SJCRH30 (cell line): ENCODE measurements around the gene CECR2. TPM values are rescaled to one million over a fixed set of nuclear protein-coding genes. Genes with fewer than 3 reads are reported as not detected.

Experiments
- DNase-seq, 2 experiments: peaks; one replicate each; pipeline ENCODE4 v3.0.0-alpha.2; 2015 to 2020
- H3K27ac ChIP-seq: fragments of 250-450 bp; sonication (Bioruptor Pico); 2 replicates; pipeline ENCODE4 v1.5.1; 2020; ENCODE audit warnings: mild to moderate bottlenecking, moderate library complexity
- H3K27me3 ChIP-seq: fragments of 250-450 bp; sonication (Bioruptor Pico); 2 replicates; pipeline ENCODE4 v1.5.1; 2020; ENCODE audit warnings: mild to moderate bottlenecking, moderate library complexity
- H3K36me3 ChIP-seq: fragments of 250-450 bp; sonication (Bioruptor Pico); 2 replicates; pipeline ENCODE4 v1.5.1; 2020; ENCODE audit warnings: mild to moderate bottlenecking, moderate library complexity
- H3K4me1 ChIP-seq: fragments of 250-450 bp; sonication (Bioruptor Pico); 2 replicates; pipeline ENCODE4 v1.5.1; 2020; ENCODE audit warnings: mild to moderate bottlenecking, moderate library complexity
- H3K4me3 ChIP-seq: fragments of 250-450 bp; sonication (Bioruptor Pico); 2 replicates; pipeline ENCODE4 v1.5.1; 2020; ENCODE audit warnings: mild to moderate bottlenecking, moderate library complexity
- H3K9me3 ChIP-seq: fragments of 250-450 bp; sonication (Bioruptor Pico); replicated peaks from 2 replicates; pipeline ENCODE4 v1.5.1; 2020; ENCODE audit warnings: mild to moderate bottlenecking, moderate library complexity
- total RNA-seq: library from RNA; depleted of rRNA; stranded (reverse); fragments of >200 nt; shearing (Covaris generic); gene quantifications from 2 replicates; pipeline ENCODE4 v1.2.3, GENCODE V29; 2014

CECR2 gene
- total RNA-seq, 1 experiment from 2014 or later = 19.1 TPM

- no peak overlapping the region for H3K4me3 ChIP-seq
- no peak overlapping the region for H3K27ac ChIP-seq
- no peaks in the 10 kb centered on the region for H3K36me3 ChIP-seq
- H3K27me3 ChIP-seq = no peaks in the 10 kb centered on the region
- no peaks in the 10 kb centered on the region for H3K9me3 ChIP-seq
- 0 out of 2 replicates have a peak, but pooled peaks cover 4% of the 10 kb centered on the region for H3K4me1 ChIP-seq
- no peak for DNase-seq
Observed at GRCh38 chr22:17349172-17349571, 20.1 kb upstream of the CECR2 start.

- H3K27ac ChIP-seq = no peak overlapping the region
- H3K27me3 ChIP-seq = no peaks in the 10 kb centered on the region
- H3K9me3 ChIP-seq = no peaks in the 10 kb centered on the region
- DNase-seq = no peak
- H3K36me3 ChIP-seq = no peaks in the 10 kb centered on the region
- H3K4me1 ChIP-seq = 0 out of 2 replicates have a peak, but pooled peaks cover 4% of the 10 kb centered on the region
- H3K4me3 ChIP-seq = no peak overlapping the region
Observed at GRCh38 chr22:17350292-17350691, 19.0 kb upstream of the CECR2 start.

GRCh38 chr22:17352798-17353197 is 16.5 kb upstream of the CECR2 start:
- no peak overlapping the region for H3K4me3 ChIP-seq
- H3K27me3 ChIP-seq = no peaks in the 10 kb centered on the region
- no peak for DNase-seq
- H3K4me1 ChIP-seq = 0 out of 2 replicates have a peak, but pooled peaks cover 4% of the 10 kb centered on the region
- H3K27ac ChIP-seq = no peak overlapping the region
- no peaks in the 10 kb centered on the region for H3K9me3 ChIP-seq
- no peaks in the 10 kb centered on the region for H3K36me3 ChIP-seq

GRCh38 chr22:17357688-17358087 is 11.6 kb upstream of the CECR2 start:
- Histone ChIP-seq H3K4me1 (no peaks in the 10 kb centered on the region), H3K27me3 (no peaks in the 10 kb centered on the region), H3K36me3 (no peaks in the 10 kb centered on the region), H3K4me3 (no peak overlapping the region), H3K9me3 (no peaks in the 10 kb centered on the region), H3K27ac (no peak overlapping the region)
- DNase-seq = no peak

- H3K4me1 ChIP-seq = no peaks in the 10 kb centered on the region
- no peak overlapping the region for H3K27ac ChIP-seq
- no peaks in the 10 kb centered on the region for H3K9me3 ChIP-seq
- peak in 1 of 2 experiments; percentile 47 for DNase-seq
- H3K36me3 ChIP-seq = no peaks in the 10 kb centered on the region
- no peak overlapping the region for H3K4me3 ChIP-seq
- no peaks in the 10 kb centered on the region for H3K27me3 ChIP-seq
Observed at GRCh38 chr22:17358415-17358814, 10.8 kb upstream of the CECR2 start.

- Histone ChIP-seq H3K36me3 (no peaks in the 10 kb centered on the region), H3K4me3 (no peak overlapping the region), H3K27ac (no peak overlapping the region), H3K27me3 (no peaks in the 10 kb centered on the region), H3K4me1 (no peaks in the 10 kb centered on the region), H3K9me3 (no peaks in the 10 kb centered on the region)
- DNase-seq = no peak
Observed at GRCh38 chr22:17359501-17359900, 9.8 kb upstream of the CECR2 start.

GRCh38 chr22:17366329-17366728 is 2.9 kb upstream of the CECR2 start:
- Histone ChIP-seq H3K4me3 (no peak overlapping the region), H3K36me3 (no peaks in the 10 kb centered on the region), H3K4me1 (no peaks in the 10 kb centered on the region), H3K9me3 (no peaks in the 10 kb centered on the region), H3K27ac (no peak overlapping the region), H3K27me3 (no peaks in the 10 kb centered on the region)
- no peak for DNase-seq

- H3K27ac ChIP-seq = no peak overlapping the region
- H3K27me3 ChIP-seq = no peaks in the 10 kb centered on the region
- no peak overlapping the region for H3K4me3 ChIP-seq
- peak; percentile 28 to 43 for DNase-seq
- H3K9me3 ChIP-seq = no peaks in the 10 kb centered on the region
- no peaks in the 10 kb centered on the region for H3K36me3 ChIP-seq
- no peaks in the 10 kb centered on the region for H3K4me1 ChIP-seq
Observed at GRCh38 chr22:17366830-17367229, 2.4 kb upstream of the CECR2 start.

- Histone ChIP-seq H3K9me3 (no peaks in the 10 kb centered on the region), H3K27ac (peak overlapping the region; percentile 89), H3K27me3 (no peaks in the 10 kb centered on the region), H3K4me1 (no peaks in the 10 kb centered on the region), H3K36me3 (no peaks in the 10 kb centered on the region), H3K4me3 (peak overlapping the region; percentile 88)
- no peak for DNase-seq
Observed at GRCh38 chr22:17368144-17368543, 1.1 kb upstream of the CECR2 start.

- no peaks in the 10 kb centered on the region for H3K9me3 ChIP-seq
- H3K4me3 ChIP-seq = peak overlapping the region; percentile 88
- H3K4me1 ChIP-seq = no peaks in the 10 kb centered on the region
- DNase-seq = peak; percentile 83 to 90
- H3K36me3 ChIP-seq = no peaks in the 10 kb centered on the region
- no peaks in the 10 kb centered on the region for H3K27me3 ChIP-seq
- H3K27ac ChIP-seq = peak overlapping the region; percentile 89
Observed at GRCh38 chr22:17368554-17369438, 464 bp upstream of the CECR2 start.

GRCh38 chr22:17370026-17370765 is 936 bp downstream of the CECR2 start:
- no peaks in the 10 kb centered on the region for H3K4me1 ChIP-seq
- DNase-seq = peak; percentile 50 to 59
- H3K27me3 ChIP-seq = no peaks in the 10 kb centered on the region
- H3K27ac ChIP-seq = peak overlapping the region; percentile 73
- peak overlapping the region; percentile 88 for H3K4me3 ChIP-seq
- no peaks in the 10 kb centered on the region for H3K36me3 ChIP-seq
- no peaks in the 10 kb centered on the region for H3K9me3 ChIP-seq

- Histone ChIP-seq H3K27me3 (no peaks in the 10 kb centered on the region), H3K4me3 (peak overlapping the region; percentile 88), H3K27ac (peak overlapping the region; percentile 73), H3K36me3 (no peaks in the 10 kb centered on the region), H3K4me1 (no peaks in the 10 kb centered on the region), H3K9me3 (no peaks in the 10 kb centered on the region)
- DNase-seq = peak in 1 of 2 experiments; percentile 34
Observed at GRCh38 chr22:17370766-17371432, 1.6 kb downstream of the CECR2 start.

- Histone ChIP-seq H3K4me1 (no peaks in the 10 kb centered on the region), H3K27ac (peak overlapping the region; percentile 73), H3K36me3 (no peaks in the 10 kb centered on the region), H3K4me3 (peak overlapping the region; percentile 88), H3K27me3 (no peaks in the 10 kb centered on the region), H3K9me3 (no peaks in the 10 kb centered on the region)
- DNase-seq = peak in 1 of 2 experiments; percentile 31
Observed at GRCh38 chr22:17371448-17371847, 2.2 kb downstream of the CECR2 start.

- no peak overlapping the region for H3K4me3 ChIP-seq
- no peak for DNase-seq
- no peaks in the 10 kb centered on the region for H3K27me3 ChIP-seq
- H3K4me1 ChIP-seq = peaks cover 3% of the 10 kb centered on the region; the same call in 1 of the 2 replicates
- H3K27ac ChIP-seq = no peak overlapping the region
- no peaks in the 10 kb centered on the region for H3K36me3 ChIP-seq
- no peaks in the 10 kb centered on the region for H3K9me3 ChIP-seq
Observed at GRCh38 chr22:17373855-17374254, 4.6 kb downstream of the CECR2 start.
